HG03066 (cell line): ENCODE results near the gene CDCA4.

Source experiments
- ATAC-seq: cut with Tn5 transposase; IDR thresholded peaks from one replicate; pipeline ENCODE4 v1.9.1; 2021; ENCODE audit warnings: low read depth; ENCODE audit not compliant: unreplicated experiment

CDCA4 gene

DNA sequence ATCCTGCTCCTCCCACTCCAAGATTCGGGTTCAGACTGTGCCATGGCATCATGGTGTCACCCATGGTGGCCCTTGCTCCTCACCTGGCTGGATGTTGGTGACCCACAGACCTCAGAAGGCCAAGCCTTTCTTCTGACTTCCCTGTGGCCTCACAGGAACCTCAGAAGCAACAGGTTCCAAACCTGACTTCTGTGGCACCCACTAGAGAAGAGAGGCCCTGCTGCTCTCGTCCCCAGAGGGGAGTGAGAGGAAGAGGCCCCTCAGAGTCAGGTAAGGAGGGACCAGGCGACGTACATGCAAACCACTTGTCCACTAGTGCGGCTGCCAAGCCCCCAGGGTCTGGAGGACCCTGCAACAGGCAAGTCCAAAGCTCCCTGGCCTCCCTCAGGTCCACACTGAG lies 24.9 kb downstream of the CDCA4 start:
- ATAC-seq = no peak

- no peak for ATAC-seq
These were observed 25.9 kb downstream of the CDCA4 start for GRCh38 chr14:104994978-104995377.

DNA sequence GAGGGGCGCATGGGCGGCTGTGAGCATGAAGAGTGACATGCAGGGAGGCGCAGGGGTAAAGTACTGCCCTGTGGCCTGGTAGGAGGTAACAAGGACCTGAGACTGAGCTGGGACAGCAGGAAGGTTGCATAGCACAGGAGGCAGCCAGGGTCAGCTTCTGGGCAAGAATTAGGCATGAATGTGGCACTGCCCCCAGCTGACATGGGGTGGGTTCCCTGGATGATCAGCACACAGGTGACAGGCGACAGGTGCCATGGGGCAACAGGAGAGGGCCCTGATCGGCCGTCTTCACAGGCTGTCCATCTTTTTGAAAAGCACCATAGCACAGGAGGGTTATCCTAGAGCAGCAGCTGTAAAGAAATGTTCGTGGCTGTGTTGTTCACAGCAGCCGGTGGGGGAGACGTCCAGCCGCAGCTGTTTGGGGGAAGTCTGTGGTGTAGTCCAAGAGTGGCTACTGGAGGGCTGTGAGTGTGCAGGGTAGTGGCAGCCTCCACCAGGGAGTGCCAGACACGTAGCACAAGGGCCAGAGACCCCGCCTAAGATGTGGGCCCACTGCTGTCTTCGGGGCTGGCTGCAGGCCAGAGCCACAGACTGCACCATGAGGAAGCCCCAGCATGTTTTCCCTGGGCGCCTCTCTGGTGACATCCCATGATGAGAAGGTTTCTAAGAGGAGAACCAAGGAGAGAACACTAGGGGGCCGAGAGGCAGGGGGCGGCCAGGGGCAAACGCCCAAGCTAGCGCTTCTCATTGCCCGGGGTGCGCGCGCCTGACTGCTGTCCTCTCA lies 26.9 kb downstream of the CDCA4 start:
- ATAC-seq = no peak

DNA sequence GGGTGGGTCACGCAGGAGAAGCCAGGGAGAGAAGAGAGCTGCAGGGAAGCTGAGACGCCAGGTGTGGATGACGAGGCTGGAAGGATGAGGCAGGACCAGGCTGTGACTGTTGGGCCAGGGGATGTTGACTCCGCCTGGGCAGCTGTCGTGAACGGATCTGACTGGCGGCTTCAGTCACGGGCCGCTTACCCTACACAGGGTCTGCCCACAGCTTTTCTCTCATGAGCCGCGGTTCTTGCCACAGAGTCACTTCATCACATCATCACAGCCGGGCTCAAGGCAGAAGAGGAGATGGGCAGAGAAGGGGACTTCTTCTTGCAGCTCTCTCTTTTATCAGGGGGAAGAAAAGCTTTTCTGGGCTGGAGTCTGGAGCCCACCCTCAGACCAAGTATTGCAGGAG lies 27.6 kb downstream of the CDCA4 start:
- ATAC-seq = no peak

GRCh38 chr14:104992501-104992900 lies 28.4 kb downstream of the CDCA4 start:
- ATAC-seq = no peak

DNA sequence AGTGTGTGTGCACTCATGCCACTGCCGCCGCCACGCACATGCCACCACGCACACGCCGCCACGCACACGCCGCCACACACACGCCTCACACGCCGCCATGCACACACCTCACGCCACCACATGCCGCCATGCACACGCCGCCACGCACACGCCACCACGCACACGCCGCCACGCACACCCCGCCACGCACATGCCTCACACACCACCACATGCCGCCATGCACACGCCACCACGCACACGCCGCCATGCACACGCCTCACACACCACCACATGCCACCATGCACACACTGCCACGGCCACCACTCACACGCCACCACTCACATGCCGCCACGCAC lies 29.0 kb downstream of the CDCA4 start:
- ATAC-seq = no peak

- ATAC-seq = no peak
These were observed 31.0 kb downstream of the CDCA4 start for GRCh38 chr14:104989951-104990303.

DNA sequence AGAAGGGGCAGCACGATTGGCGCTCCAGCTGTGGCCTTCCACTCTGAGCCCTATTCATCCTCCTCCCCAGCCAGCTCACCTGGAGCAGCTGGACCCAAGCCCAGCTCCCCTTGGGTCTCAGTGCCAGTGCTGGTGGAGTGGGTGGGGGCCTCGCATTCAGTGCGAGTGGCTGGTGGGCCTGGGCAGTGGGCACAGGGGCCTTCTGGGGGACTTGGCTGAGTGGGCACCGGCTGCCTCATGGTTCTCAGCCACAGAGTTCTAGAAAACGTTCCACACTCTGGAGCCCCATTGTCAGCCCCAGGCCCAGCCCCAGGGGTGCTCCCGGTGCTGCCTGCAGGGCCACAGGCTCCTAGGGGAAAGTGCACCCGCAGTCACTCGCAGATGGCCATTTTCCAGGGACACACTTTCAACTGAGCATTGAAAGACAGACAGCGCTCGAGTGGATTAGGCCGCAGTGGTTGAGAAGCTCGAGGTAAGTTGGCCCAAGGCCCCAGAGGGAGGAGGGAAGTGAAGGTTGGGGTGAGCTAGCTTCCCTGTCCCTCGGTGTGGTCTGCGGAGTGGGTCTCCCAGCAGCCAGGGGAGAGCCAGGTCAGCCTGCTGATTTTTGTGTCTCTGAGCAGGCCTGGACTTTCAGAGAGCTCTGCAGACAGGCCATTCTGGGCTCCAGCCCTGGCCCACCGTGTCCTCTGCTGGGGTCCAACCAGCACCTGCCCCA lies 31.5 kb downstream of the CDCA4 start:
- ATAC-seq = no peak

- ATAC-seq = no peak
These were observed 34.3 kb downstream of the CDCA4 start for GRCh38 chr14:104986487-104987164.

DNA sequence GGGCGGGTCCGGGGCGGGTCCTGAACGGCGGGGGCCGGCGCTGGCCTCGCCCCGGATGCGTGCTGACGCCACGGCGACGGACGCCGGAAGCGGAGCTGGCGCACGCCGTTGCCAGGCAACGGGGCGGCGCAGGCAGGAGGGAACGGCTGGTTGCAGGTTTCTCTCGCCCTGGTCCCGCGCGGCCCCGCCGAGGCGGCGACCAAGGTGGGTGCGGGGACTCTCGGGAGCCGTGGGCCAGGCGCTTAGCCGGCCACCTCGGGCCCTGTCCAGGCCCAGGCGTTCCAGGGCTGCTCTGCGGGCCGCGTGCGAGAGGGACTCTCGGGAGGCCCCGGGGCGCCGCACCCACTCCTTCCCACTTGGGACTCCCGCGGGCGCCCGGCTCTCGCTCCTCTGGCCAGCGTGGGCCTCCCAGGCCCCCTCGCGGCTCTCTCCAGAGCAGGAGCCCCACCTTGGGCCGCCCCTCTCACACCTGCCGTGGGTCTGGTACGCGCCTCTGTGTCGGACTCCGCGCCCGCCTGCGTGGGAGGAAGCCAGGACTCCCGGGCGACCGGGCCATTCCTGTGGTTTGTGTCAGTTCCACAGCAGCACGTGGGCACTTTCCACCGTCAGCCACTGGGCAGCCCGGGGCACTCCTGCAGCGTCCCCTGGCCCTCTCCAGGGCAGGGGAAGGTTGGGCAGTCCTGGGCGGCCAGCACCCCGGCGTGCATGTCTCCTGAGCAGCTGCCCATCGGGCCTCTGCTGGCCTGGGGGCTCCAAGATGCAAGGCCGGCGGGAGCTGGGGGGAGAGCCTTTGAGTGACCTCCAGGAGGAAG lies 35.0 kb downstream of the CDCA4 start, which contains the start of gene CLBA1:
TSS of gene CLBA1 (plus strand) at position 114 of the 812 bp plus-strand sequence. CDS start at position 758, 644 bp downstream.
- peak; percentile 95 for ATAC-seq

- no peak for ATAC-seq
These were observed 36.6 kb downstream of the CDCA4 start for GRCh38 chr14:104984056-104984894.

DNA sequence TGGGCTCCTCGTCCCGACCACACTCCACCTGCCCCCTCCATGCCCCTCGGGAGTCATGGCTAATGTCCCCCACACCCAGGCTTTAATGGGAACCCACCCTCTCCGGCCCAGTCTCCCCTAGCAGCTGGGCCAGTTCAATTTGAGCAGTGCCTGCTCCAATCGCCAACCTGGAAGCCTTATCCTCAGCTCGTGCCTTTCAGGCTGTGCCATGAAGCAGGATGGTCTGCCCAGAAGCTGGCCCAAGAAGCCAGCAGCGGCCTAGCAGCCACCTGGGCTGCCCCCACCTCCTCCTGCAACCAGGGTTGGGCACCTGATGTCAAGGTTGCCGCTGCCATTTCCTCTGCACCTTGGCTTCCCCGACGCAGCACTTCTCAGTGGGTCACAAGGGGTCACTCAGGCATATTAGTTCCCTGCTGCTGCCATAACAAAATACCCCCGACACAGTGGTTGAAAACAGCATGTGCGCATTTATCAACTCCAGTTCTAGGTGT lies 37.6 kb downstream of the CDCA4 start:
- no peak for ATAC-seq

DNA sequence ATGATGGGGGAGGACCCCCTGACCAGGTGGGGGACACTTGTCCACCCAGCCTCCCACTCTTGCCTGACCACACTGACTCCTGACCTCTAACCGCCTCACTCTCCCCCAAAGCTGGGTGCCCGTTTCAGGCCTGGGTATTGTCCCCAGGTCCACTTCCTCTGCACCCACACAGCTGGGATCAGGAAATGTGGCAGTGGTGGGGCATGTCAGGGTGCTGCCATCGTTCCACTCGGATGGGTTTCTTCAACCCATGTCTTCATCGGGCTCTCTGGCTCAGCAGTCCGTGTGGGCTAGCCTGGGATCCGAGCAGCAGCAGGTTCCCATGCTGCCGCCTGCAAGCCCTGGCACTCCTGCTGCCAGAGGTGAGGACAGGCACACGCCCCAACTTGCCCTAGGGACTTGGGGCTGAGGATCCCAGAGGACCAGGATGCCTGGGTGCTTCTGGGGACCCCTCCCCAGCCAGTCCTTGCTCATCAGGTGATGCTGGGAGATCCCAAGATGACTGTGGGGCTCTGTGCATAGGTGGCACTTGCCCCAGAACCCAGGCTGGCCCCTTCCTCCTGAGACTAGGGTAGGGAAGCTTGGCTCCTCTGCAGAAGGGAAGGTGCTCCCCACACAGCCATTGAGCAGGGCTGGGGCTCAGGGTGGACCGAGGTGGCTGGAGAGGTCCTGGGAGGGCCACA lies 38.2 kb downstream of the CDCA4 start:
- ATAC-seq = no peak

DNA sequence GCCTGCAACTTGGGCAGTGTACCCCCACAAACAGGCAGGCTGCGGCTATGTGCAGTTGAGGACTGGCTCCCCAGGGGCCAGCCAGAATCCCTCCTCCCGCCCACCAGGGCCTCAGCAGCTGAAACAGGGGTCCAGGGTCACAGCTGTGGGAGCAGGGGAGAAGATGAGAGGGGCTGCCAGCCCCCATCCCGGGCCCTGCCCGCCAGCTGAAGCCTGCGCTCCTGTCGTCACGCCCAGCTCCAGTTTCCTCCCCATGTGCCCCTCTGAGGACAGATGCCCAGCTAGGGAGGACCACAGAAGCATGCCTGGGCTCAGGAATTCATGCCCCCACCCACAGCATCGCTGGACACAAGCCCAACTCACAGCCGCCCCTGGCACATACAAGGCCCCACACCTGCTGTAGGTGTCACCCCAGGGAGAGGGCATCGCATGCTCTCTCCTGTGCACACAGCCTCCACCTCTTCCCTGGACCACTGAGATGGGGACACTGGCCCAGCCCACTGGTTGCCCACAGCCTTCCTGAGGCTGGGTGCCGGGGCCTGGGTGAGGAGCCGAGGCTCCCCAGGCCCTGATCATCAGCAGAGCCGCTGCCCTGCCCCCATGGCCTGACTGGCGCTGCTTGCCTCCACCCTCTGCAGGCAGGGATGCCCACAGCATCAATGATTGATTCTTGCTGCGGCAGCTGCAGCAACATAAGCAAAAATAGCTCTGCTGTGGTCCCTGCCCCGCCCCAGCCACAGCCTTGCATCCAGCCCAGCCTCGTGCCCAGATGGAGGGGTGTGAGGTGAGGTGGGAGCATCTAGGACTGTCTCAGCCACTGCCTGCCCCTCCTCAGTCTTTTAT lies 39.0 kb downstream of the CDCA4 start:
- ATAC-seq = no peak

GRCh38 chr14:104980611-104981531 lies 40.0 kb downstream of the CDCA4 start:
- ATAC-seq = no peak

GRCh38 chr14:104979758-104980610 lies 40.9 kb downstream of the CDCA4 start:
- no peak for ATAC-seq
